GM23248 (cell line): ENCODE results near the gene EYA4.

Source experiments
- EZH2 ChIP-seq: fragments of 200-600 bp; sonication (generic); IDR thresholded peaks from 2 replicates; pipeline ENCODE4 v1.6.1; 2018; ENCODE audit warnings: antibody characterized with exemption, mild to moderate bottlenecking; ENCODE audit not compliant: insufficient read depth, poor library complexity, severe bottlenecking
- EZH2phosphoT487 ChIP-seq: fragments of 200-600 bp; sonication (generic); IDR thresholded peaks from 2 replicates; pipeline ENCODE4 v1.6.1; 2018; ENCODE audit warnings: antibody characterized with exemption, moderate library complexity, mild to moderate bottlenecking, low read depth; ENCODE audit not compliant: insufficient read depth

GRCh38 chr6:133504158-133504557 is 263.0 kb downstream of the EYA4 start:
- TF ChIP-seq EZH2 (no peak), EZH2phosphoT487 (no peak)
